PC-3 (cell line): Measurements from ENCODE around the gene LOXHD1.

Experiments used
- CTCF ChIP-seq: fragments of 300-600 bp; sonication (generic); conservative IDR thresholded peaks from 2 replicates; pipeline ENCODE4 v1.5.1; 2017; ENCODE audit warnings: antibody characterized with exemption, low read depth, mild to moderate bottlenecking, low read length
- EZH2 ChIP-seq: fragments of 300-600 bp; sonication (generic); IDR thresholded peaks from one replicate; pipeline ENCODE4 v1.6.1; 2017; ENCODE audit warnings: antibody characterized with exemption, mild to moderate bottlenecking, low read length; ENCODE audit not compliant: unreplicated experiment

DNA sequence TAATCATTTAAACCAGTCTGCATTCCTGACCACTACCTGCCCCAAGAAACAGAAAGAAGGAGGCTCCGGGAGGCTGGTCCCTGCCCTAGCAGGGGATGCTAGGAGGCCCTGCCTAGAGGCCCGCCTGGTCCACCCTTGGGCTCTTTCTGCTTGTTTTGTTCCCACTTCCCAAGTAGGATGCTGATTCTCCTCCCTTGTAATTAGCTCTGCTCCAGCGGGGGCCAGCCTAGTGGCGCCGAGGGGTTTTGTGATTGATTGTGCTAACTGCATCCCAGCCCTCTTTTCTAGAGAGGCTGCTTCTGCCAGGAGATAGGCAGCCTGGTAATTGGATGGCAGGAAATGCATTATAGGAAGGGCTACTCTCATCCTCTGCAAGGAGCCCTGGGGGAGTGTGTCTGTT, 220.0 kb downstream of the LOXHD1 start:
- TF ChIP-seq CTCF: no peak
- no peak for TF ChIP-seq EZH2
